Trophoblast cell (in vitro differentiated cells and primary cell): ENCODE results near the gene CNBD2.

Experiments used
- DNase-seq, 2 donors: peaks; one replicate each; pipeline ENCODE4 v3.0.0-alpha.2; 2016
- H2AFZ ChIP-seq: 2 replicates; pipeline ENCODE4 v1.6.1; 2013; ENCODE audit warnings: low read length, moderate library complexity, mild to moderate bottlenecking; ENCODE audit not compliant: insufficient read depth, poor library complexity
- H2AK5ac ChIP-seq: 2 replicates; pipeline ENCODE4 v1.6.1; 2013; ENCODE audit warnings: mild to moderate bottlenecking, low read length
- H2BK120ac ChIP-seq: 2 replicates; pipeline ENCODE4 v1.6.1; 2013; ENCODE audit warnings: low read length, mild to moderate bottlenecking, moderate library complexity; ENCODE audit not compliant: insufficient read depth, poor library complexity
- H2BK12ac ChIP-seq: 2 replicates; pipeline ENCODE4 v1.6.1; 2013; ENCODE audit warnings: mild to moderate bottlenecking, low read length, moderate library complexity
- H2BK5ac ChIP-seq: 2 replicates; pipeline ENCODE4 v1.6.1; 2013; ENCODE audit warnings: low read length, low read depth, moderate library complexity, mild to moderate bottlenecking; ENCODE audit not compliant: poor library complexity
- H3K14ac ChIP-seq: 2 replicates; pipeline ENCODE4 v1.6.1; 2013; ENCODE audit warnings: mild to moderate bottlenecking, low read length
- H3K18ac ChIP-seq: 2 replicates; pipeline ENCODE4 v1.6.1; 2013; ENCODE audit warnings: mild to moderate bottlenecking, low read length
- H3K23ac ChIP-seq: 2 replicates; pipeline ENCODE4 v1.6.1; 2013; ENCODE audit warnings: low read length
- H3K27ac ChIP-seq: 2 replicates; pipeline ENCODE4 v1.5.1; 2013; ENCODE audit warnings: low read depth, mild to moderate bottlenecking, inconsistent platforms, low read length, moderate library complexity
- H3K27me3 ChIP-seq: 2 replicates; pipeline ENCODE4 v1.6.1; 2013; ENCODE audit warnings: inconsistent platforms, mild to moderate bottlenecking, low read length, moderate library complexity; ENCODE audit not compliant: insufficient read depth
- H3K36me3 ChIP-seq, 2 experiments: 1 replicate in 1 of 2; 2 replicates in 1 of 2; pipeline ENCODE4 v1.6.1; 2013; ENCODE audit warnings: low read length in 2 of 2, mild to moderate bottlenecking in 2 of 2, moderate library complexity in 1 of 2; ENCODE audit not compliant: insufficient read depth in 2 of 2, control insufficient read depth in 1 of 2
- H3K4ac ChIP-seq: 2 replicates; pipeline ENCODE4 v1.6.1; 2013; ENCODE audit warnings: low read depth, mild to moderate bottlenecking, low read length, moderate library complexity
- H3K4me1 ChIP-seq, 2 experiments: 1 replicate in 1 of 2; 2 replicates in 1 of 2; pipeline ENCODE4 v1.6.1; 2013; ENCODE audit warnings: low read length in 2 of 2, mild to moderate bottlenecking in 2 of 2, moderate library complexity in 1 of 2; ENCODE audit not compliant: insufficient read depth in 2 of 2, control insufficient read depth in 1 of 2
- H3K4me2 ChIP-seq: 2 replicates; pipeline ENCODE4 v1.6.1; 2013; ENCODE audit warnings: inconsistent platforms, mild to moderate bottlenecking, low read length, moderate library complexity
- H3K4me3 ChIP-seq: 2 replicates; pipeline ENCODE4 v1.5.1; 2013; ENCODE audit warnings: mild to moderate bottlenecking, low read depth, low read length, inconsistent platforms
- H3K79me1 ChIP-seq: one replicate; pipeline ENCODE4 v1.6.1; 2013; ENCODE audit warnings: low read length
- H3K79me2 ChIP-seq: 2 replicates; pipeline ENCODE4 v1.6.1; 2013; ENCODE audit warnings: low read length, mild to moderate bottlenecking; ENCODE audit not compliant: control insufficient read depth, insufficient read depth, poor library complexity
- H3K9ac ChIP-seq: 2 replicates; pipeline ENCODE4 v1.6.1; 2013; ENCODE audit warnings: mild to moderate bottlenecking, low read length
- H3K9me3 ChIP-seq: 2 replicates; pipeline ENCODE4 v1.6.1; 2013; ENCODE audit warnings: low read depth, mild to moderate bottlenecking, control low read depth, inconsistent platforms, low read length; ENCODE audit not compliant: insufficient read depth
- H4K12ac ChIP-seq: 2 replicates; pipeline ENCODE4 v1.6.1; 2013; ENCODE audit warnings: low read depth, mild to moderate bottlenecking, low read length, moderate library complexity
- H4K8ac ChIP-seq: 2 replicates; pipeline ENCODE4 v1.6.1; 2013; ENCODE audit warnings: low read depth, mild to moderate bottlenecking, low read length, moderate library complexity
- H4K91ac ChIP-seq: one replicate; pipeline ENCODE4 v1.6.1; 2013; ENCODE audit warnings: low read depth, mild to moderate bottlenecking, low read length, moderate library complexity
- WGBS: extraction: QIAGEN DNeasy Blood & Tissue Kit; methylation state at CpG from one replicate; pipeline ENCODE4 v1.1.7; 2013; ENCODE audit warnings: missing lambda C conversion rate; ENCODE audit not compliant: insufficient read length, insufficient coverage; ENCODE audit errors: extremely low coverage; 5-methylcytosine and 5-hydroxymethylcytosine counted together

The CNBD2 gene

DNA sequence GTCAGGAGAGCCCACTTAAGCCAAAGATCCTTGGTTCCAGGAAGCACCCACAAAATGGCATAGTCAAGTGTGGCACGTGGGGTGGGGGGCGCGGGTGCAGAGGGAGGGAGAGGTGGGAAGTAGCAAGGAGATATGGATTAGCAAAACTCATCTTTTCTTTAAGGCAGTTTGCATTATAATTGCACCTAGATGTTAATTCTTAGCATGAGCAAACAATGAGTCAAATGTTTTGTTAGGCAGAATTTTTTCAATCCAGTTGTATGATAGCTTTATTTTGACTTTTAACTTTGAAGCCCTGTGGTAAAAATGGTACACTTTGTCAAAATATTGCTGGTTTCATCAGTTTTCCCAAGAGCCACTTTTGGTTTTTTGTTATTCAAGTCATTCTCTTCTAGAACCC is 29.1 kb upstream of the CNBD2 start:
- H3K9me3 ChIP-seq, result no peaks in the 10 kb centered on the region
- no peak overlapping the region for H3K14ac ChIP-seq
- H2BK120ac ChIP-seq, result no peak overlapping the region
- no peak overlapping the region for H3K27ac ChIP-seq
- H3K4me1 ChIP-seq, result no peaks in the 10 kb centered on the region
- H3K4me2 ChIP-seq, result no peak overlapping the region
- H4K8ac ChIP-seq, result no peak overlapping the region
- H3K79me2 ChIP-seq, result no peaks in the 10 kb centered on the region
- no peak overlapping the region for H3K23ac ChIP-seq
- no peak overlapping the region for H4K12ac ChIP-seq
- H2BK12ac ChIP-seq, result no peak overlapping the region
- H4K91ac ChIP-seq, result no peak overlapping the region
- H2AK5ac ChIP-seq, result no peak overlapping the region
- no peak for DNase-seq
- no peak overlapping the region for H3K4me3 ChIP-seq
- no peak overlapping the region for H3K9ac ChIP-seq
- no peaks in the 10 kb centered on the region for H3K27me3 ChIP-seq
- H2AFZ ChIP-seq, result no peak overlapping the region
- no peak overlapping the region for H2BK5ac ChIP-seq
- H3K36me3 ChIP-seq, result peaks cover 11 to 23% of the 10 kb centered on the region in 2 experiments
- H3K4ac ChIP-seq, result no peak overlapping the region
- no peak overlapping the region for H3K18ac ChIP-seq
- no CpG with 5 or more reads among the region's 3 CpGs for WGBS
- H3K79me1 ChIP-seq, result no peaks in the 10 kb centered on the region

GRCh38 chr20:35941620-35942019 is 26.8 kb upstream of the CNBD2 start:
- Histone ChIP-seq H3K4me3 (no peak overlapping the region), H3K27me3 (no peaks in the 10 kb centered on the region), H4K91ac (no peak overlapping the region), H3K9me3 (no peaks in the 10 kb centered on the region), H3K79me2 (no peaks in the 10 kb centered on the region), H3K23ac (no peak overlapping the region), H4K12ac (no peak overlapping the region), H4K8ac (no peak overlapping the region), H2AFZ (no peak overlapping the region), H2BK5ac (no peak overlapping the region), H3K14ac (no peak overlapping the region), H2BK120ac (no peak overlapping the region), H3K4me1 (no peaks in the 10 kb centered on the region), H3K79me1 (no peaks in the 10 kb centered on the region), H3K9ac (no peak overlapping the region), H3K36me3 (peaks cover 13 to 21% of the 10 kb centered on the region in 2 experiments), H2BK12ac (no peak overlapping the region), H3K4me2 (no peak overlapping the region), H3K4ac (no peak overlapping the region), H3K18ac (no peak overlapping the region), H3K27ac (no peak overlapping the region), H2AK5ac (no peak overlapping the region)
- no CpG with 5 or more reads among the region's 2 CpGs for WGBS
- DNase-seq, result no peak

- no peak overlapping the region for H3K4me3 ChIP-seq
- H3K27ac ChIP-seq, result no peak overlapping the region
- H3K79me1 ChIP-seq, result no peaks in the 10 kb centered on the region
- no peak overlapping the region for H3K4ac ChIP-seq
- no peaks in the 10 kb centered on the region for H3K4me1 ChIP-seq
- no peak overlapping the region for H3K4me2 ChIP-seq
- DNase-seq, result no peak
- no peak overlapping the region for H3K14ac ChIP-seq
- H3K79me2 ChIP-seq, result no peaks in the 10 kb centered on the region
- H3K18ac ChIP-seq, result no peak overlapping the region
- H2AFZ ChIP-seq, result no peak overlapping the region
- no peak overlapping the region for H4K12ac ChIP-seq
- no peak overlapping the region for H2AK5ac ChIP-seq
- H2BK12ac ChIP-seq, result no peak overlapping the region
- H3K9me3 ChIP-seq, result no peaks in the 10 kb centered on the region
- no peak overlapping the region for H3K23ac ChIP-seq
- H4K91ac ChIP-seq, result no peak overlapping the region
- no peak overlapping the region for H2BK5ac ChIP-seq
- no peaks in the 10 kb centered on the region for H3K27me3 ChIP-seq
- peaks cover 13 to 23% of the 10 kb centered on the region in 2 experiments for H3K36me3 ChIP-seq
- H3K9ac ChIP-seq, result no peak overlapping the region
- H4K8ac ChIP-seq, result no peak overlapping the region
- WGBS, result no CpG with 5 or more reads among the region's 2 CpGs
- no peak overlapping the region for H2BK120ac ChIP-seq
Measured at GRCh38 chr20:35942243-35942642, 26.1 kb upstream of the CNBD2 start.

DNA sequence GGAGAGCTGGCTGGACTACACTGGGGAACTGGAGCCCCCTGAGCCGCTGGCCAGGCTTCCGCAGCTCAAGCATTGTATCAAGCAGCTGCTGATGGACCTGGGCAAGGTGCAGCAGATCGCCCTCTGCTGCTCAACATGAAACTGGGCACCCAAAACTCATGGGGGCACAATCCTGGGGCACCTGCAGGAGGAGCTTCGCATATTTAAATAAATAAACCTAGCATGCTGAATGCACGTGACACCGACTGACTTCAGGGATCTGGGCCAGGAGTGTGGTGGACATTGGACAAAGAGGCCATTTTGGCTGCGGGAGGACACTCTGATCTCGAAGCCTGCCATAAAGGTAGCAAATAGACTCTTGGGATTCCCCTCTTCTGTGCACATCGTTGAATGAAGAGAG is 20.9 kb upstream of the CNBD2 start:
- H2BK120ac ChIP-seq, result no peak overlapping the region
- H3K4me1 ChIP-seq, result no peaks in the 10 kb centered on the region
- no peaks in the 10 kb centered on the region for H3K27me3 ChIP-seq
- no peak overlapping the region for H2BK5ac ChIP-seq
- H2AFZ ChIP-seq, result no peak overlapping the region
- H3K18ac ChIP-seq, result no peak overlapping the region
- DNase-seq, result no peak
- H2AK5ac ChIP-seq, result no peak overlapping the region
- H3K4ac ChIP-seq, result no peak overlapping the region
- H3K79me2 ChIP-seq, result no peaks in the 10 kb centered on the region
- no peak overlapping the region for H3K14ac ChIP-seq
- H3K9me3 ChIP-seq, result no peaks in the 10 kb centered on the region
- no peak overlapping the region for H2BK12ac ChIP-seq
- H4K12ac ChIP-seq, result no peak overlapping the region
- no CpG with 5 or more reads among the region's 9 CpGs for WGBS
- H3K4me2 ChIP-seq, result no peak overlapping the region
- no peak overlapping the region for H3K9ac ChIP-seq
- peaks cover 2 to 16% of the 10 kb centered on the region in 2 experiments for H3K36me3 ChIP-seq
- H3K27ac ChIP-seq, result no peak overlapping the region
- no peak overlapping the region for H4K91ac ChIP-seq
- no peaks in the 10 kb centered on the region for H3K79me1 ChIP-seq
- no peak overlapping the region for H3K4me3 ChIP-seq
- no peak overlapping the region for H4K8ac ChIP-seq
- H3K23ac ChIP-seq, result no peak overlapping the region
